ENCODE data around the gene NAALADL2.

DNA sequence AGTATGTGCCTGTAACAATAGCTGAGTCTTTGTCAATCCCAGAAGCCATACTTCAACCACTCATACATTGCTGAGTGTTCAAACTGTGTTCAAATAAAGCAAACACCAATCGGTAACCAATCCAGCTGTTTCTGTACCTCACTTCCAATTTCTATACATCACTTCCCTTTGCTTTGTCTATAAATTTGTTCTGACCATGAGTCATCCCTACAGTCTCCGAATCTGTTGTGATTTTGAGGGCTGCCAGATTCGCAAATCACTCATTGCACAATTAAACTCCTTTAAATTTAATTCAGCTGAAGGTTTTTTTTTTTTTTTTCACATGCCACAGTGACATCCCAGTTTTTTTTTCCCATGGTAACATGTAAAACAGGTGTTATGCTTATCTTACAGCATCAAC, 870.3 kb downstream of the NAALADL2 start:
- TF ChIP-seq, protein P1, sequence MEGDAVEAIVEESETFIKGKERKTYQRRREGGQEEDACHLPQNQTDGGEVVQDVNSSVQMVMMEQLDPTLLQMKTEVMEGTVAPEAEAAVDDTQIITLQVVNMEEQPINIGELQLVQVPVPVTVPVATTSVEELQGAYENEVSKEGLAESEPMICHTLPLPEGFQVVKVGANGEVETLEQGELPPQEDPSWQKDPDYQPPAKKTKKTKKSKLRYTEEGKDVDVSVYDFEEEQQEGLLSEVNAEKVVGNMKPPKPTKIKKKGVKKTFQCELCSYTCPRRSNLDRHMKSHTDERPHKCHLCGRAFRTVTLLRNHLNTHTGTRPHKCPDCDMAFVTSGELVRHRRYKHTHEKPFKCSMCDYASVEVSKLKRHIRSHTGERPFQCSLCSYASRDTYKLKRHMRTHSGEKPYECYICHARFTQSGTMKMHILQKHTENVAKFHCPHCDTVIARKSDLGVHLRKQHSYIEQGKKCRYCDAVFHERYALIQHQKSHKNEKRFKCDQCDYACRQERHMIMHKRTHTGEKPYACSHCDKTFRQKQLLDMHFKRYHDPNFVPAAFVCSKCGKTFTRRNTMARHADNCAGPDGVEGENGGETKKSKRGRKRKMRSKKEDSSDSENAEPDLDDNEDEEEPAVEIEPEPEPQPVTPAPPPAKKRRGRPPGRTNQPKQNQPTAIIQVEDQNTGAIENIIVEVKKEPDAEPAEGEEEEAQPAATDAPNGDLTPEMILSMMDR (conservative IDR thresholded peaks at IDR 0.05 in 1 of 2, IDR thresholded peaks at IDR 0.05 in 1 of 2; ENCODE audit: extremely low read depth in 1 of 2, insufficient read depth in 1 of 2, low read depth in 1 of 2, low read length in 2 of 2), result no peak
- TF ChIP-seq EZH2 (IDR thresholded peaks at IDR 0.05; ENCODE audit: borderline replicate concordance, low read length), result no peak

Data from mammary epithelial cell (primary cell).